Common myeloid progenitor, CD34-positive (primary cell): ENCODE data around the gene PITPNC1.
A peak's percentile ranks its signal among the peaks of the same experiment; 100 is the strongest.

Experiments used
- CTCF ChIA-PET: fragments of 350-600 bp; sonication (Branson Sonifier 250); formaldehyde crosslinking; loops from one replicate; lab custom pipeline; 2021; ENCODE audit warnings: antibody characterized with exemption; lab: Charles Lee
- POLR2A ChIA-PET: fragments of 350-600 bp; sonication (Branson Sonifier 250); formaldehyde crosslinking; loops from one replicate; lab custom pipeline; 2021; ENCODE audit warnings: antibody characterized with exemption; lab: Charles Lee
- DNase-seq, 3 donors: peaks; one replicate each; pipeline versions ENCODE4 v3.0.0 to v3.0.0-alpha.2; 2013
- H3K27ac ChIP-seq, 2 experiments: 1 replicate in 1 of 2; 2 replicates in 1 of 2; pipeline ENCODE4 v1.7.0; 2013; ENCODE audit warnings: inconsistent platforms in 2 of 2, low read length in 2 of 2, mild to moderate bottlenecking in 2 of 2, low read depth in 1 of 2, moderate library complexity in 1 of 2; ENCODE audit not compliant: severe bottlenecking in 2 of 2, insufficient read depth in 1 of 2, poor library complexity in 1 of 2
- H3K27me3 ChIP-seq, 5 experiments: replicated peaks in 2 of 5; 1 replicate in 3 of 5; 2 replicates in 2 of 5; pipeline versions ENCODE4 v1.6.1 to v1.7.0; 2013; ENCODE audit warnings: low read length in 4 of 5, mild to moderate bottlenecking in 2 of 5, moderate library complexity in 2 of 5, inconsistent platforms in 1 of 5; ENCODE audit not compliant: insufficient read depth in 5 of 5, control insufficient read depth in 4 of 5
- H3K36me3 ChIP-seq, 4 experiments: 1 replicate in 2 of 4; 2 replicates in 2 of 4; pipeline versions ENCODE4 v1.6.1 to v1.7.0; 2013; ENCODE audit warnings: low read length in 3 of 4, control low read depth in 1 of 4, mild to moderate bottlenecking in 1 of 4; ENCODE audit not compliant: control insufficient read depth in 4 of 4, insufficient read depth in 4 of 4
- H3K4me1 ChIP-seq, 4 experiments: 1 replicate in 3 of 4; 2 replicates in 1 of 4; pipeline versions ENCODE4 v1.6.1 to v1.7.1; 2013; ENCODE audit warnings: low read length in 3 of 4, mild to moderate bottlenecking in 3 of 4, control low read depth in 1 of 4, inconsistent platforms in 1 of 4, moderate library complexity in 1 of 4; ENCODE audit not compliant: control insufficient read depth in 4 of 4, insufficient read depth in 4 of 4; ENCODE audit errors: control extremely low read depth in 1 of 4
- H3K4me3 ChIP-seq, 7 experiments: 1 replicate in 4 of 7; 2 replicates in 3 of 7; pipeline versions ENCODE4 v1.5.1 to v1.7.0; 2013; ENCODE audit warnings: mild to moderate bottlenecking in 7 of 7, low read length in 6 of 7, moderate library complexity in 6 of 7, inconsistent platforms in 2 of 7, low read depth in 2 of 7, control low read depth in 1 of 7; ENCODE audit not compliant: insufficient read depth in 4 of 7, control insufficient read depth in 1 of 7; ENCODE audit errors: extremely low read depth in 1 of 7
- H3K9me3 ChIP-seq, 5 experiments: 1 replicate in 4 of 5; 2 replicates in 1 of 5; pipeline versions ENCODE4 v1.6.1 to v1.7.1; 2013; ENCODE audit warnings: low read length in 4 of 5, mild to moderate bottlenecking in 2 of 5, inconsistent platforms in 1 of 5, low read depth in 1 of 5, moderate library complexity in 1 of 5; ENCODE audit not compliant: control insufficient read depth in 4 of 5, insufficient read depth in 2 of 5; ENCODE audit errors: control extremely low read depth in 1 of 5
- WGBS: methylation state at CpG from one replicate; pipeline ENCODE4 v1.1.5; 2013; ENCODE audit not compliant: insufficient coverage; 5-methylcytosine and 5-hydroxymethylcytosine counted together

Gene PITPNC1

GRCh38 chr17:67582673-67583081 is 205.6 kb downstream of the PITPNC1 start:
- CTCF ChIA-PET = no interaction called here
- H3K36me3 ChIP-seq = peaks cover 0 to 11% (median 3%) of the 10 kb centered on the region in 4 experiments
- WGBS = 97% methylated on average over 6 of the region's 6 CpGs
- H3K4me1 ChIP-seq = no peaks in the 10 kb centered on the region
- H3K27ac ChIP-seq = no peak overlapping the region
- POLR2A ChIA-PET = no interaction called here
- H3K27me3 ChIP-seq = no peaks in the 10 kb centered on the region
- H3K9me3 ChIP-seq = no peaks in the 10 kb centered on the region
- DNase-seq = no peak
- no peak overlapping the region for H3K4me3 ChIP-seq

- Histone ChIP-seq H3K4me3 (no peak overlapping the region), H3K27me3 (no peaks in the 10 kb centered on the region), H3K27ac (no peak overlapping the region), H3K9me3 (no peaks in the 10 kb centered on the region), H3K36me3 (peaks cover 0 to 11% (median 3%) of the 10 kb centered on the region in 4 experiments), H3K4me1 (no peaks in the 10 kb centered on the region)
- CTCF ChIA-PET = no interaction called here
- DNase-seq = no peak
- 100% methylated on average over 1 of the region's 4 CpGs for WGBS
- POLR2A ChIA-PET = no interaction called here
Measured at GRCh38 chr17:67585077-67585602, 208.1 kb downstream of the PITPNC1 start.

- no peak for DNase-seq
- H3K36me3 ChIP-seq = peaks cover 0 to 5% (median 2%) of the 10 kb centered on the region in 4 experiments
- CTCF ChIA-PET = no interaction called here
- no peaks in the 10 kb centered on the region for H3K4me1 ChIP-seq
- no peak overlapping the region for H3K4me3 ChIP-seq
- H3K27ac ChIP-seq = no peak overlapping the region
- 98% methylated on average over 5 of the region's 9 CpGs for WGBS
- H3K27me3 ChIP-seq = no peaks in the 10 kb centered on the region
- POLR2A ChIA-PET = no interaction called here
- H3K9me3 ChIP-seq = no peaks in the 10 kb centered on the region
Measured at GRCh38 chr17:67588326-67588725, 211.2 kb downstream of the PITPNC1 start.

- no peak overlapping the region for H3K27ac ChIP-seq
- CTCF ChIA-PET = interaction anchor here (1.3 to 2.6 kb wide), 3 partner anchors 11 to 118 kb away, joined by 3 to 6 read pairs (median 3); no protein-coding TSS in a partner anchor
- H3K36me3 ChIP-seq = no peaks in the 10 kb centered on the region
- peaks cover 0 to under 1% (median 0%) of the 10 kb centered on the region in 5 experiments for H3K9me3 ChIP-seq
- no peaks in the 10 kb centered on the region for H3K27me3 ChIP-seq
- H3K4me1 ChIP-seq = no peaks in the 10 kb centered on the region
- 67% methylated on average over 5 of the region's 7 CpGs for WGBS
- POLR2A ChIA-PET = no interaction called here
- no peak overlapping the region for H3K4me3 ChIP-seq
- peak in 2 of 3 donors; percentile 15 to 22 for DNase-seq
Measured at GRCh38 chr17:67594115-67594880, 217.2 kb downstream of the PITPNC1 start.

GRCh38 chr17:67600408-67600807 is 223.3 kb downstream of the PITPNC1 start:
- DNase-seq = no peak
- H3K27me3 ChIP-seq = no peaks in the 10 kb centered on the region
- no peak overlapping the region for H3K4me3 ChIP-seq
- POLR2A ChIA-PET = no interaction called here
- no peak overlapping the region for H3K27ac ChIP-seq
- H3K36me3 ChIP-seq = peaks cover 0 to 4% (median 0%) of the 10 kb centered on the region in 4 experiments
- 100% methylated on average over 1 of the region's 2 CpGs for WGBS
- H3K4me1 ChIP-seq = no peaks in the 10 kb centered on the region
- CTCF ChIA-PET = no interaction called here
- H3K9me3 ChIP-seq = peaks cover 0 to 9% (median 3%) of the 10 kb centered on the region in 5 experiments

GRCh38 chr17:67601897-67602296 is 224.8 kb downstream of the PITPNC1 start:
- 97% methylated on average over 4 of the region's 4 CpGs for WGBS
- Histone ChIP-seq H3K36me3 (peaks cover 0 to 4% (median 0%) of the 10 kb centered on the region in 4 experiments), H3K27me3 (no peaks in the 10 kb centered on the region), H3K4me3 (peak overlapping the region in 1 of 7 experiments; percentile 14), H3K27ac (no peak overlapping the region), H3K9me3 (peaks cover 0 to 9% (median 3%) of the 10 kb centered on the region in 5 experiments), H3K4me1 (peaks cover 0 to 8% (median 0%) of the 10 kb centered on the region in 4 experiments)
- CTCF ChIA-PET = no interaction called here
- POLR2A ChIA-PET = no interaction called here
- no peak for DNase-seq

GRCh38 chr17:67602444-67602843 is 225.4 kb downstream of the PITPNC1 start:
- Histone ChIP-seq H3K27me3 (no peaks in the 10 kb centered on the region), H3K4me3 (no peak overlapping the region), H3K9me3 (peaks cover 0 to 9% (median 3%) of the 10 kb centered on the region in 5 experiments), H3K36me3 (peaks cover 0 to 4% (median 0%) of the 10 kb centered on the region in 4 experiments), H3K27ac (no peak overlapping the region), H3K4me1 (peaks cover 0 to 8% (median 0%) of the 10 kb centered on the region in 4 experiments)
- no peak for DNase-seq
- ChIA-PET CTCF (interaction anchor here (0.6 to 1.2 kb wide), 2 partner anchors 33 to 220 kb away, joined by 3 read pairs; no protein-coding TSS in a partner anchor), POLR2A (no interaction called here)
- 50% methylated on average over 1 of the region's 4 CpGs for WGBS
